Measurements from ENCODE around the gene NANS. TPM values are rescaled to one million over a fixed set of nuclear protein-coding genes. Genes with fewer than 3 reads are reported as not detected.
A peak's percentile ranks its signal among the peaks of the same experiment; 100 is the strongest.
"Not testable (repeated sequence)": the region's sequence is repeated elsewhere in the genome, so short reads cannot be mapped to it uniquely, and the experiment has no call there.

The NANS gene
- total RNA-seq, 2 experiments from 2014 or later: 56.9 to 63.7 TPM

DNA sequence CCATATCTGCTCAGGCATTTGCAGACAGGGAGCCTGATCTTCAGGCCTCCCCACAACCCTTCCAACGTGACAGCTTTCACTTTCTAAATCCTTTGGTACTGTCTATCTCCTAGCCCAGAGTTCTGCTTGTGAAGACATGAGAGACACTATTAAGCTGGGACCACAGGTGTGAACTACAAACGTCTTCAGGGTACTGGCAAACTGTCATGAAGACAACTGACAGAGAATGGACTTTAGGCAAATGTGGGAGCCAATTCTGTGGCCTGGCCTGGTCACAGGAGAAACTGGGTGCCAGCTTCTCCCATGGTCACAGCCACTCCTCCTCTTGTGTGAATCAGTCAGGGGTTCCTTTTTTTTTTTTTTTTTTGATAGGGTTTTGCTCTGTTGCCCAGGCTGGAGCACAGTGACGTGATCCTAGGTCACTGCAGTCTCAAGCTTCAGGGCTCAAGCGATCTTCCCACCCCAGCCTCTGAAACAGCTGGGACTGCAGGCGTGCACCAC, 52.0 kb downstream of the NANS start:
- Histone ChIP-seq H3K4me3 (ENCODE audit: low read depth, low read length, poor library complexity, severe bottlenecking) (peak overlapping the region; percentile 1), H3K9me3 (ENCODE audit: low read length) (peaks cover 18% of the 10 kb centered on the region; the same call in 1 of the 2 replicates), H3K9me2 (ENCODE audit: insufficient read depth, low read length) (no peaks in the 10 kb centered on the region), H3K4me2 (ENCODE audit: low read length) (peak overlapping the region; percentile 59), H3K79me2 (ENCODE audit: insufficient read depth, low read depth, low read length) (peaks cover 25% of the 10 kb centered on the region; the same call in 1 of the 2 replicates), H3K27ac (ENCODE audit: low read depth, low read length, poor library complexity, severe bottlenecking) (peak overlapping the region; percentile 92), H4K20me1 (ENCODE audit: insufficient read depth, low read length) (no peaks in the 10 kb centered on the region), H2AFZ (ENCODE audit: low read length) (peak overlapping the region; percentile 29; the same call in 1 of the 2 replicates), H3K36me3 (ENCODE audit: insufficient read depth, low read length) (peaks cover 47% of the 10 kb centered on the region), H3K4me1 (ENCODE audit: insufficient read depth, low read length, poor library complexity, severe bottlenecking) (peaks cover 64% of the 10 kb centered on the region)
- CTCF ChIA-PET (ENCODE audit: unreplicated experiment): interaction anchor here (1.0 to 2.3 kb wide), 3 partner anchors 10 to 62 kb away, joined by 3 to 9 read pairs (median 5); partner anchors contain the start of gene TRIM14
- BruUV-seq (replicated peaks): no TSS peak
- POLR2A ChIA-PET: interaction anchor here (0.7 to 2.5 kb wide), 11 partner anchors 9 to 433 kb away, joined by 3 to 20 read pairs (median 4); partner anchors contain the start of gene TRIM14
- TF ChIP-seq, protein P1, sequence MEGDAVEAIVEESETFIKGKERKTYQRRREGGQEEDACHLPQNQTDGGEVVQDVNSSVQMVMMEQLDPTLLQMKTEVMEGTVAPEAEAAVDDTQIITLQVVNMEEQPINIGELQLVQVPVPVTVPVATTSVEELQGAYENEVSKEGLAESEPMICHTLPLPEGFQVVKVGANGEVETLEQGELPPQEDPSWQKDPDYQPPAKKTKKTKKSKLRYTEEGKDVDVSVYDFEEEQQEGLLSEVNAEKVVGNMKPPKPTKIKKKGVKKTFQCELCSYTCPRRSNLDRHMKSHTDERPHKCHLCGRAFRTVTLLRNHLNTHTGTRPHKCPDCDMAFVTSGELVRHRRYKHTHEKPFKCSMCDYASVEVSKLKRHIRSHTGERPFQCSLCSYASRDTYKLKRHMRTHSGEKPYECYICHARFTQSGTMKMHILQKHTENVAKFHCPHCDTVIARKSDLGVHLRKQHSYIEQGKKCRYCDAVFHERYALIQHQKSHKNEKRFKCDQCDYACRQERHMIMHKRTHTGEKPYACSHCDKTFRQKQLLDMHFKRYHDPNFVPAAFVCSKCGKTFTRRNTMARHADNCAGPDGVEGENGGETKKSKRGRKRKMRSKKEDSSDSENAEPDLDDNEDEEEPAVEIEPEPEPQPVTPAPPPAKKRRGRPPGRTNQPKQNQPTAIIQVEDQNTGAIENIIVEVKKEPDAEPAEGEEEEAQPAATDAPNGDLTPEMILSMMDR (conservative IDR thresholded peaks at IDR 0.05; ENCODE audit: low read length): no peak
- TF ChIP-seq EZH2phosphoT487 (IDR thresholded peaks at IDR 0.05; ENCODE audit: borderline replicate concordance, low read depth, low read length): no peak
- DNase-seq (ENCODE audit: low spot score): peak; percentile 83
- intact Hi-C loops (cut with micrococcal nuclease; ENCODE audit: unreplicated experiment): loop anchor here (5.0 kb wide), 1 partner anchor 171 kb away; the partner anchor contains the start of gene HEMGN

DNA sequence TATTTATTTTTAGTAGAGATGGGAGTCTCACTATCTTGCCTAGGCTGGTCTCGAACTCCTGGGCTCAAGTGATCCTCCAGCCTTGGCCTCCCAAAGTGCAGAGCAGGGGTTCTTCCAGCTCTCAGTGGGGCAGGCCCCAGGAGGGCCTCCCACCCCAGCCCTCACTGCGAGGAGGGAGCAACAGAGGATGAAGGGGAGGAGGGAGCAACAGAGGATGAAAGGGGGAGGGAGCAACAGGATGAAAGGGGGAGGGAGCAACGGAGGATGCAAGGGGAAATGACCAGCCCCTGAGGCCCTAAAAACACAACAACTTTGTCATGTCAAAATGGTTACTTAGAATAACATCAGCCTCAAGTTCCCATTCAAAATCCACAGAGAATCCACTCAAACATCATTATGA, 52.5 kb downstream of the NANS start:
- H3K4me1 ChIP-seq (ENCODE audit: insufficient read depth, low read length, poor library complexity, severe bottlenecking): peaks cover 59% of the 10 kb centered on the region
- peaks cover 45% of the 10 kb centered on the region for H3K36me3 ChIP-seq (ENCODE audit: insufficient read depth, low read length)
- no peaks in the 10 kb centered on the region for H3K9me2 ChIP-seq (ENCODE audit: insufficient read depth, low read length)
- TF ChIP-seq, protein P1 (conservative IDR thresholded peaks at IDR 0.05; ENCODE audit: low read length): no peak
- TF ChIP-seq EZH2phosphoT487 (IDR thresholded peaks at IDR 0.05; ENCODE audit: borderline replicate concordance, low read depth, low read length): no peak
- peaks cover 20% of the 10 kb centered on the region; the same call in 1 of the 2 replicates for H3K79me2 ChIP-seq (ENCODE audit: insufficient read depth, low read depth, low read length)
- ChIA-PET POLR2A (interaction anchor here (1.1 to 2.5 kb wide), 6 partner anchors 9 to 434 kb away, joined by 3 to 20 read pairs (median 8); partner anchors contain the start of gene TRIM14), CTCF (ENCODE audit: unreplicated experiment) (interaction anchor here (1.0 to 2.3 kb wide), 3 partner anchors 10 to 62 kb away, joined by 3 to 9 read pairs (median 5); partner anchors contain the start of gene TRIM14)
- DNase-seq (ENCODE audit: low spot score): peak; percentile 52
- H3K27ac ChIP-seq (ENCODE audit: low read depth, low read length, poor library complexity, severe bottlenecking): peak overlapping the region; percentile 92
- no TSS peak for BruUV-seq (replicated peaks)
- H3K9me3 ChIP-seq (ENCODE audit: low read length): peaks cover 18% of the 10 kb centered on the region; the same call in 1 of the 2 replicates
- peak overlapping the region; percentile 59 for H3K4me2 ChIP-seq (ENCODE audit: low read length)
- H3K4me3 ChIP-seq (ENCODE audit: low read depth, low read length, poor library complexity, severe bottlenecking): peak overlapping the region; percentile 1
- intact Hi-C loops (cut with micrococcal nuclease; ENCODE audit: unreplicated experiment): loop anchor here (5.0 kb wide), 1 partner anchor 172 kb away; the partner anchor contains the start of gene HEMGN
- H4K20me1 ChIP-seq (ENCODE audit: insufficient read depth, low read length): no peaks in the 10 kb centered on the region
- H2AFZ ChIP-seq (ENCODE audit: low read length): peak overlapping the region; percentile 29; the same call in 1 of the 2 replicates

DNA sequence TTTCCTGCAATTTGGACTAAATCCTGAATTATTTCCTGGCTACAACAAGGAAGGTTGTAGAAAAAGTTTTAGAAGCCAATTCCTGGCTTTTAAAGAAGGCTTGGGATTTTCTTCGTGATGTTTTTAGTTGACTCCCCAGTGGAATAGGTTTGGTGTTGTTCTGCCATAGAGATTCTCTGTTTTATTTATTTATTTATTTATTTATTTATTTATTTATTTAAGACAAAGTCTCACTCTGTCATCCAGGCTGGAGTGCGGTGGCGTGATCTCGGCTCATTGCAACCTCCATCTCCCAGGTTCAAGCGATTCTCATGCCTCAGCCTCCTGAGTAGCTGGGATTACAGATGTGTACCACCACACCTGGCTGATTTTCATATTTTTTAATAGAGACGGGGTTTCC, 60.6 kb downstream of the NANS start:
- H3K27ac ChIP-seq (ENCODE audit: low read depth, low read length, poor library complexity, severe bottlenecking): peak overlapping the region; percentile 73
- H3K4me3 ChIP-seq (ENCODE audit: low read depth, low read length, poor library complexity, severe bottlenecking): not testable (repeated sequence)
- POLR2A ChIA-PET: interaction anchor here (0.6 to 5.3 kb wide), 5 partner anchors 8 to 181 kb away, joined by 3 to 39 read pairs (median 10); no protein-coding TSS in a partner anchor

More for the DNA sequence above, 60.6 kb downstream of the NANS start:
- CTCF ChIA-PET (ENCODE audit: unreplicated experiment); DNase-seq (ENCODE audit: low spot score); H2AFZ ChIP-seq (ENCODE audit: low read length); H3K9me3 ChIP-seq (ENCODE audit: low read length); H3K79me2 ChIP-seq (ENCODE audit: insufficient read depth, low read depth, low read length); H4K20me1 ChIP-seq (ENCODE audit: insufficient read depth, low read length); BruUV-seq (replicated peaks); H3K9me2 ChIP-seq (ENCODE audit: insufficient read depth, low read length): not testable (repeated sequence)
- H3K4me1 ChIP-seq (ENCODE audit: insufficient read depth, low read length, poor library complexity, severe bottlenecking): peaks cover 47% of the 10 kb centered on the region
- H3K36me3 ChIP-seq (ENCODE audit: insufficient read depth, low read length): peaks cover 17% of the 10 kb centered on the region
- intact Hi-C loops (cut with micrococcal nuclease; ENCODE audit: unreplicated experiment): loop anchor here (5.0 kb wide), 1 partner anchor 145 kb away; no protein-coding TSS in a partner anchor
- H3K4me2 ChIP-seq (ENCODE audit: low read length): peak overlapping the region; percentile 86
